ENCODE results near the gene KLHL36. TPM values are rescaled to one million over a fixed set of nuclear protein-coding genes. Genes with fewer than 3 reads are reported as not detected.

The KLHL36 gene
- total RNA-seq, 4 donors from 2014 or later, result 70.5 to 114 (median 80.5) TPM

DNA sequence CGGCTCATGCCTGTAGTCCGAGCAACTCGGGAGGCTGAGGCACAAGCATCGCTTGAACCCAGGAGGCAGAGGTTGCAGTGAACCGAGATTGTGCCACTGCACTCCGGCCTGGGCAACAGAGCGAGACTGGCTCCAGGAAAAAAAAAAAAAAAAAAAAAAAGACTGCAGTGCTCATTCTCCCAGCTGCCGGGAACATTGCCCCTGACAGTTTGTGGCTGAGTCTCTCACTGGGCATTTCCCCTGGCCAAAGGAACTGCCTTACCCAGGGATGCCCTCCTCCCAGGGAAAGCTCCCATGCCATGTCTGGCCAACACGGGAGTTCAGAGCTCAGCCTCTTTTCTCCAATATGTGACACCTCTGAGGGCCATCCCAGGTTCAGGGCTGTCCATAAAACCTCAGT lies 30.2 kb downstream of the KLHL36 start:
- peaks cover 14% of the 10 kb centered on the region for H3K27me3 ChIP-seq
- H3K4me1 ChIP-seq, result no peaks in the 10 kb centered on the region
- ATAC-seq, result no peak
- WGBS, 2 donors (ENCODE audit: low coverage in 1 of 2), result 85% methylated on average over 2 of the region's 9 CpGs; no CpG with 5 or more reads in 1 of the 2 donors
- H3K27ac ChIP-seq, result no peak overlapping the region
- no peaks in the 10 kb centered on the region for H3K9me3 ChIP-seq
- no peaks in the 10 kb centered on the region for H3K36me3 ChIP-seq
- TF ChIP-seq, protein P1, sequence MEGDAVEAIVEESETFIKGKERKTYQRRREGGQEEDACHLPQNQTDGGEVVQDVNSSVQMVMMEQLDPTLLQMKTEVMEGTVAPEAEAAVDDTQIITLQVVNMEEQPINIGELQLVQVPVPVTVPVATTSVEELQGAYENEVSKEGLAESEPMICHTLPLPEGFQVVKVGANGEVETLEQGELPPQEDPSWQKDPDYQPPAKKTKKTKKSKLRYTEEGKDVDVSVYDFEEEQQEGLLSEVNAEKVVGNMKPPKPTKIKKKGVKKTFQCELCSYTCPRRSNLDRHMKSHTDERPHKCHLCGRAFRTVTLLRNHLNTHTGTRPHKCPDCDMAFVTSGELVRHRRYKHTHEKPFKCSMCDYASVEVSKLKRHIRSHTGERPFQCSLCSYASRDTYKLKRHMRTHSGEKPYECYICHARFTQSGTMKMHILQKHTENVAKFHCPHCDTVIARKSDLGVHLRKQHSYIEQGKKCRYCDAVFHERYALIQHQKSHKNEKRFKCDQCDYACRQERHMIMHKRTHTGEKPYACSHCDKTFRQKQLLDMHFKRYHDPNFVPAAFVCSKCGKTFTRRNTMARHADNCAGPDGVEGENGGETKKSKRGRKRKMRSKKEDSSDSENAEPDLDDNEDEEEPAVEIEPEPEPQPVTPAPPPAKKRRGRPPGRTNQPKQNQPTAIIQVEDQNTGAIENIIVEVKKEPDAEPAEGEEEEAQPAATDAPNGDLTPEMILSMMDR (IDR thresholded peaks at IDR 0.05), result no peak
- TF ChIP-seq POLR2A (IDR thresholded peaks at IDR 0.05) (no peak), POLR2AphosphoS5 (IDR thresholded peaks at IDR 0.05) (no peak), EP300 (IDR thresholded peaks at IDR 0.05) (no peak)
- H3K4me3 ChIP-seq, result no peak overlapping the region

DNA sequence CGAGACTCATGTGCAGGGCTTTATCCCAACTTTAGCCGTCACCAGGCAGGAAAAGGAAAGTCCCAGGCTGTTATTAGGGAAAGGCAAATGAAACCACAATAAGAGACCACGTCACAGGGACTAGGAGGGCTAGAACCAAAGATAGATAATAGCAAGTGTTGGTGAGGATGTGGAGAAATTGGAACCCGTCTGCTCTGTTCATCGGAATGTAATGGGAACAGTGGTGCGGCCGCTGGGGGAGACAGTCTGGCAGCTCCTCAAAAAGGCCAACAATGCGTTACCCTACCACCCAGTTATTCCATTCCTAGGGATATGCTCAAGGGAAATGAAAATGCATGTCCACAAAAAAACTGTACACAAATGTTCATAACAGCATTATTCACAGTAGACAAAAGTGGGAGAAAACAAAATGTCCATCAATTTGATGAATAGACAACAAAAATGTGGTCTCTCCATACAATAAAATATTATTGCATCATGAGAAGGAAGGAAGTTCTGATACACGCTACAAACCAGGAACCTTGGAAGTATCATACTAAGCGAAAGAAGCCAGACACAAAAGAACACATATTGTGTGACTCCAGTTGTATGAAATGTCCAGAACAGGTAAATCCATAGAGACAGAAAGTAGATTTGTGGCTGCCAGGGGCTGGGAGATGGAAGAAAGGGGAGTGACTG lies 32.0 kb downstream of the KLHL36 start:
- no peak for TF ChIP-seq POLR2A (IDR thresholded peaks at IDR 0.05)
- TF ChIP-seq POLR2AphosphoS5 (IDR thresholded peaks at IDR 0.05), result no peak
- TF ChIP-seq, protein P1 (IDR thresholded peaks at IDR 0.05), result no peak
- TF ChIP-seq EP300 (IDR thresholded peaks at IDR 0.05), result no peak
- peaks cover 21% of the 10 kb centered on the region for H3K27me3 ChIP-seq
- no peaks in the 10 kb centered on the region for H3K4me1 ChIP-seq
- 80 to 82% methylated on average over 6 to 10 of the region's 10 CpGs for WGBS, 2 donors (ENCODE audit: low coverage in 1 of 2)
- no peak overlapping the region for H3K27ac ChIP-seq
- no peak overlapping the region for H3K4me3 ChIP-seq
- H3K36me3 ChIP-seq, result no peaks in the 10 kb centered on the region
- no peaks in the 10 kb centered on the region for H3K9me3 ChIP-seq
- ATAC-seq, result no peak

DNA sequence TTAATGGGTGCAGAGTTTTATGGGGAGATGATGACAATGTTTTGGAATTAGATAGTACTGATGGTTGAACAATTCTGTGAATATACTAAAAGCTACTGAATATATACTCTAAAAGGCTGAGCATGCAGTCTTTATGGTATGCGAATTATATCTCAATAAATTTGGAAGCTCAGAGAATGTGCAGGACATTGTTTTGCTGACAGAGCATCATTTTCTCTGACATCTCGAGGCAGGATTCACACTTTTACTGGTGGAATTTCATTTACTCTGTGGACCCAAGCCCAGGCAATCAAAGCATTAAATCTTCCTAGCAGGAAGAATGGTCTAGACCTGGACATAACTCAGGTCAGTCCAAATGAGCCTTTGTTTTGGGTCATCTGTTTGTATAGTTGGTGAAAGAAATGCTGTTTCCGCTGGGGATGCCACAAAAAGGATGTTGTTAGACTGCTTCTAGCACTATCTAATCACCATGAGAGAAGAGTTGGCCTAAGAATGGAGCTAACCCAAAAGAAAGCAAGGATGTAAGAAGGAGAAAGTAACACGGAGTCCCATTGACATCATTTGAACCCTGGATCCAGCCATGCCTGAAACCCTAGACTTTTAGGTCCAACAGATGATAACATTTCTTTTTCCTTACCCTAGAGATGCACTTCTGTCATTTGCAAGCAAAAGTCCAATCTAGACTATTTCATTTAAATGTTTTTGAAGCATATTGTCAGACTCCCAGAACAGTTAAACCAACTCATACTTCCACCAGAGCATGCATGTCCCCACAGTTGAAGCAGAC lies 32.7 kb downstream of the KLHL36 start:
- Histone ChIP-seq H3K9me3 (no peaks in the 10 kb centered on the region), H3K4me1 (no peaks in the 10 kb centered on the region), H3K27ac (no peak overlapping the region), H3K4me3 (no peak overlapping the region), H3K27me3 (peaks cover 21% of the 10 kb centered on the region), H3K36me3 (no peaks in the 10 kb centered on the region)
- 86 to 96% methylated on average over 4 of the region's 4 CpGs for WGBS, 2 donors (ENCODE audit: low coverage in 1 of 2)
- no peak for TF ChIP-seq EP300 (IDR thresholded peaks at IDR 0.05)
- TF ChIP-seq POLR2A (IDR thresholded peaks at IDR 0.05), result no peak
- TF ChIP-seq, protein P1 (IDR thresholded peaks at IDR 0.05), result no peak
- TF ChIP-seq POLR2AphosphoS5 (IDR thresholded peaks at IDR 0.05), result no peak
- ATAC-seq, result no peak

DNA sequence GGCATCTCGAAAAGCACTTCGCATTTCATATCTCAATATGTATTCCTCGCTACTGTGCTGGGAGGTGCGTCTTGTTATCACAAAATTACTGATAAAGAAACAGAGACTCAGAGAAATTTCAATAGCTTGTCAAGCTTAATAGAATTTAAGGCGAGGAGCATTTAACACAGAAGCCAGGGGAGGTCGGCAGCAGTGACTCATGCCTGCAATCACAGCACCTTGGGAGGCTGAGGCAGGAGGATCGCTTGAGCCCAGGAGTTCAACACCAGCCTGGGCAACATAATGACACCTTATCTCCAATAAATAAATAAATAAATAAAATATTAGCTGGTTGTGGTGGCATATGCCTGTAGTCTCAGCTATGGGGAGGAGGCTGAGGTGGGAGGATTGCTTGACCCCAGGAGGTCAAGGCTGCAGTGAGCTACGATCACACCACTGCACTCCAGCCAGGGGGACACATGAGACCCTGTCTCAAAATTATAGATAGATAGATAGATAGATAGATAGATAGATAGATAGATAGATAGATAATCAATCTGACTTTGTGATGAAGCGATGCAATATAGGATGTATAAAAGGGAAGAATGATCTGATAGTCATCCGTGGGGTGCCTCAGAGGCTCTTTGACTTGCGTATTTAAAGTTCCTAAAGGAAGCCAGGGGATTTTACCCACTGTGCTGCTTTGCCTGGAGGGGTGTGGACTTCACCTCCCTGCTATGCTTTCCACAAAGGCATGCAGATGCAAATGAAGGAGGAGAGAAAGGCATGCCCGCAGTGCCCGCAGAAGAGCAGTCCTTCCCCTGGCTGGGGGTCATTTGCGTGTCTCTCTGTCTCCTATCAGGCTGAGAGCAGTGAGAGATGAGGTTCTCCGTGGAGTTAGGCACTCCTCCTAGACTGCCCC lies 35.6 kb downstream of the KLHL36 start:
- Histone ChIP-seq H3K4me3 (no peak overlapping the region), H3K9me3 (no peaks in the 10 kb centered on the region), H3K27ac (no peak overlapping the region), H3K27me3 (peaks cover 23% of the 10 kb centered on the region), H3K4me1 (no peaks in the 10 kb centered on the region), H3K36me3 (no peaks in the 10 kb centered on the region)
- 65 to 85% methylated on average over 13 to 14 of the region's 15 CpGs for WGBS, 2 donors (ENCODE audit: low coverage in 1 of 2)
- TF ChIP-seq POLR2AphosphoS5 (IDR thresholded peaks at IDR 0.05), result no peak
- no peak for TF ChIP-seq EP300 (IDR thresholded peaks at IDR 0.05)
- TF ChIP-seq, protein P1 (IDR thresholded peaks at IDR 0.05), result no peak
- no peak for TF ChIP-seq POLR2A (IDR thresholded peaks at IDR 0.05)
- ATAC-seq, result no peak

Measured in gastroesophageal sphincter (tissue), 4 donors.